Amniotic epithelial cell (primary cell): ENCODE data around the gene ENTPD6.
"Not testable (repeated sequence)": the region's sequence is repeated elsewhere in the genome, so short reads cannot be mapped to it uniquely, and the experiment has no call there.

ENCODE experiments used
- DNase-seq: peaks from one replicate; pipeline ENCODE4 v3.0.0-alpha.2; 2010; ENCODE audit warnings: low read depth

Gene ENTPD6

GRCh38 chr20:25257130-25257529, 61.6 kb downstream of the ENTPD6 start:
- no peak for DNase-seq

DNA sequence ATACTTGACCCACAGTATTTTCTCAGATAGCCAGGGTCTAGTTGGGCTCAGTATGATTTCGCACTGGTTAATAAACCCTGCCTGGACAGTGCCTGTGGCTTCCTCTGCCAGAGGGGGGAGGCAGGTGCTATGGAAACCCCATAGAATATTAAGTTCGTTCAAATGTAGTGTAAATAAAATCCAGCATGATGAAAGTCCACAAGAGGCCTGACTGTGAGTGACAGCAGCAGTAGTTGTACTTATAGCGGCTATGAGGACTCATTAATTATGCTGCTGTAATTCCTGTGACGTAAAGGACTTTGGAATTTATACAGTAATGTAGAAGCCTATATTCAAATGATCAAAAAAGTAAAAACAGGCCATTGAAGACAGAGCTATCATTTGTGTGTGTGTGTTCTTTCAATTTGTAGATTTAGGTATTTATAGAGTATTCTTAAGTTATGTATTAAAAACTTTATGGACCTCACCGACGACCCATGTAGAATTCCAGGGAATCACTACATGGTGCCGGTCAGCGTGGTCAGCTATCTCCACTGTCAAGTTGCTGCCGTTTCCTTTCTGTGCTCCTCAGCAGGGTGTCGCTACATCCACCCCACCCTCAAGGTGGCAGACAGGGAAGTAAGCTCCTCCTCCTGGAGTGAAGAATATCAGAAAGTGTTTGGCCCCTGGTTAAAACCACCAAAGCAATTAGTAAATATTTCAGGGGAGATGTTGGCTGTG, 62.4 kb downstream of the ENTPD6 start:
- DNase-seq = no peak

DNA sequence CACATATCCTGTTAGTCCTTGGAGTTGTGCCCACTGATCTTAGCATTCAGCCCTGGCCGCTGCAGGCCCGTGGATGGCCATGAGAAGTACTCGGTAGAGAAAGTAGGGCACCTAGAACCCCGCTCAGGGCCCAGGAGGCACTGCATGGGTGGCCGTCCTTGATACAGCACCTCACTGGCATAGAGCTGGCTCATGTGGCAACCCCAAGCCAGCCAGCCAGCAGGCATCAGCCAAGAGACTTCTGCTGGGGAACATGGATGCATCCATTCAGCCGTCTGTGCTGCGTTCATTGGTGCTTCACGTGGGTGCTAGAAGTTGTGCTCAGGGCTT, 62.9 kb downstream of the ENTPD6 start:
- no peak for DNase-seq

- no peak for DNase-seq
These were observed 63.3 kb downstream of the ENTPD6 start for GRCh38 chr20:25258828-25259227.

DNA sequence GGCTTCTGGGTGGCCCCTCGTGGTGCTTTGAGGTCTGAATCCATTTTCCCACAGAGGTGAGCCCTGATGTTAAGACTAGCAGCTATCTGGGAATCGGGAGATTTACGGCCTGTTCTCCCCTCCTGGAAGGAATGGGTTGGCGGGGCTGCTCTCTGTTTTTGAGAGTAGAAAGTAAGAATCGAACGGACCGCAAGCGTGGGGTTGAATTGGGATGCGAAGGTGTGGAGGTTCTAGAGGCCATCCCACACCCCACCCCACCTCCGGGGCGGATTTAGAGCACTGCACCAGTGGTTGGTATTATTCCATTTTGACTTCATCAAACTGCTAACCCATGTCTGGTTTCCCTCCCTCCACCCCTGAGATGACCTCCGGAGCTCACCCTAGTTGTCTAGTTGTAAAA, 63.8 kb downstream of the ENTPD6 start:
- DNase-seq = no peak

- no peak for DNase-seq
These were observed 64.3 kb downstream of the ENTPD6 start for GRCh38 chr20:25259788-25260254.

DNA sequence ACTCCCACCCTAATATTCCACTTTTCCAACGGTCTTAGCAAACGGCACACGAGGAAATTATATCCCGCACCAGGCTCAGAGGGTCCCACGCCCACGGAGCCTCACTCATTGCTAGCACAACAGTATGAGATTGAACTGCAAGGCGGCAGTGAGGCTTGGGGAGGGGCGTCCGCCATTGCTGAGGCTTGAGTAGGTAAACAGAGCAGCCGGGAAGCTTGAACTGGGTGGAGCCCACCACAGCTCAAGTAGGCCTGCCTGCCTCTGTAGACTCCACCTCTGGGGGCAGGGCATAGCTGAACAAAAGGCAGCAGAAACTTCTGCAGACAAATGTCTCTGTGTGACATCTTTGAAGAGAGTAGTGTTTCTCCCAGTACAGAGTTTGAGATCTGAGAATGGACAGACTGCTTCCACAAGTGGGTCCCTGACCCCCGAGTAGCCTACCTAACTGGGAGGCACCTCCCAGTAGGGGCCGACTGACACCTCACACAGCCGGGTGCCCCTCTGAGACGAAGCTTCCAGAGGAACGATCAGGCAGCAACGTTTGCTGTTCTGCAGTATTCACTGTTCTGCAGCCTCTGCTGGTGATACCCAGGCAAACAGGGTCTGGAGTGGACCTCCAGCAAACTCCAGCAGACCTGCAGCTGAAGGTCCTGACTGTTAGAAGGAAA, 65.4 kb downstream of the ENTPD6 start:
- not testable (repeated sequence) for DNase-seq

DNA sequence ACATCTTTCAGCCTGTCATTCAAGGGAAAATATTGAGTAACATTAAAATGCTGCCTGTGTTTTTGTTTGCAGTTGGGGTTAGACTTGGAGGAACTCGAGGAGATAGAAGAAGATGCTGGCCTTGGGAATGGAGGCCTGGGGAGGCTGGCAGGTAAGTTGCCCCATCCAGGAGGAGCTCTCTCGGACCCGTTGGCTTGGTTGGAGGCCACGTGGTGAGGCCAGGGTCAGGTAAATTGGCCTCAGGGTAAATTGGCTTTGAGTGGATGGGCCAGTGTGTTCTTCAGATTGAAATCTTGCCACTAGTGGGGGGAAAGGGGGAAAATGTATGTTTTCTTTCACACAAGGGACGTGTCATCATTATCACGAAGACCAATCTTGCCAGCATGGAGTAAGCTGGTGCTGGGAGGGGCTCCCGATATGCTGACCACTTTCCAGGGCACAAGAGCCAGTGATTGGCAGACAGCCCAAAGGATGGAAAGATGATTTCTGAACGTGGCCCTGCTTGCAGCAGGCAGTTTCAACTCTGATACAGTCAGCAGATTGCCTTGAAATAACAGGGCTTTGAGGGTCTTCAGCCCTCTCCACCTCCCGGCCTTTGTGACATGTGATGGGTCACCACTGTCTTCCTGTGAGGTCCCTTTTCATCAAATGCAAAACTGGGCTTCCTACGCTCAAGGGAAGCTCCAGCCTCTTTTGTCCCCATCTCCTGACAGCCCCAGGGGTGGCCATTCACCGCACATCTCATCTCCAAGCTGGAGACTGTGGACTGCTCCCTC, 73.7 kb downstream of the ENTPD6 start:
- DNase-seq = no peak

GRCh38 chr20:25269833-25270170, 74.3 kb downstream of the ENTPD6 start:
- no peak for DNase-seq

- no peak for DNase-seq
These were observed 75.3 kb downstream of the ENTPD6 start for GRCh38 chr20:25270829-25271251.

- no peak for DNase-seq
These were observed 76.1 kb downstream of the ENTPD6 start for GRCh38 chr20:25271486-25272222.

GRCh38 chr20:25272223-25273000, 76.9 kb downstream of the ENTPD6 start:
- DNase-seq = no peak

- DNase-seq = no peak
These were observed 77.5 kb downstream of the ENTPD6 start for GRCh38 chr20:25273046-25273445.

GRCh38 chr20:25273541-25274358, 78.2 kb downstream of the ENTPD6 start:
- DNase-seq = no peak

GRCh38 chr20:25274481-25274880, 79.0 kb downstream of the ENTPD6 start:
- no peak for DNase-seq

DNA sequence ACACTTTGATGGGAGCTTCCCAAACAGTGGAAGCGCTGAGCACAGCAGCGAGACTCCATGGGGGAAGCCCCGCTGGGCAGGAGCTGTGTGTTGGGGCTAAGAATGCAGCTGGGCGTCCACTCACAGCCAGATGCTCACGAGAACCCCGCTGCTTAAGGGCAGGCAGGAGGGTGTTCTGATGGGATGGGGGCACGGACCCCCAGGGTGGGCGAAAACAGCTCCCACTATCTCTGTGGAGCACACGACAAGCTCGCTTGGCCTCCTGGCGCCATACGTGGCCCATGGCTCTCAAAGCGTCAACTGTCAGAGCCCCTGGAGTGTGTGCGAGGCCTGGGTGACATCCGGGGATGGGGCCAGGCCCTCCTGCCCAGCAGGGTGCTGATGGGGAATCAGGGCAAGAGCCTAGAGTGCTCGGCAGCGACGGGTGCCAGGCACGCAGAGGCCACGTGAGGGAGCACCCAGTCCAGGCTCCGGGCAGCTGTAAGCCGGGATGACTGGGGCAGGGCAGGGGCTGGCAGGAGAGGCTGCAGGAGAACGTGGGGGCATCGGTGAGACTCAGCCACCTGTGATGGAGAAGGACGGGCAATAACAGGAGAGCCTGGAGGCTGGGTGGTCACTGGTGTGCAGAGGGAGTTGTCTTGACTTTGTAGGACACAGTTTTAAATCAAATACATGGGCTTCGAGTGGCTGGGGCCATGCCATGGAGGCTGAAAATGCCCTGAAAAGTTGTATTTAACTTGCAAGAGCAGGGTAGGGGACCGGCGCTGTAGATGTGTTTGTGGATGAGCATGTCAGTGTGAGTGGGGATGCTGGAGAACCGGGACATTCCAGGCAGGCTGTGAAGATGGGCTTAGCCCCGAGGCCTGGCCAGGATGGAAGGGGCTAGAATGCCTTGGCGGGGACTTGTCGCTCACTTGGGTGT, 79.6 kb downstream of the ENTPD6 start:
- DNase-seq = no peak

GRCh38 chr20:25275813-25276532, 80.5 kb downstream of the ENTPD6 start:
- no peak for DNase-seq
